ENCODE results near the gene NELL1.

The NELL1 gene

DNA sequence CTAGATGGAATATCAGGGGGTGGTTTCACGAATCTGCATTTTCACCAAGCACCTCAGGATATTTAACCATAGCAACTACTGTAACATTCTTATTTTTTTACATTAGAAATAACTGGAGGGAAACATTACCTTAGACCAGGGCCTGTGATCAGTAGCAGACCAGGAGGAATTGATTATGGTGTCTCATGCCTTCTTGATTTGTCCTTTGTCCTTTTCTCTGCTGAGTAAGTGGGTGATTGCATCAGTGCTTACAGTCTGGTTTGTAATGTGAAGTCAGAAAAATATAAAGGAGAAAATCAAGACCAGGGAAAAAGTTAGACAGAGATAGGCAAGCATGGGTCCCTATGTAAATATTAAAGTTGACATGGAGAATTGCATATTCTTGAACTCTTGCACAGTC lies 703.3 kb downstream of the NELL1 start:
- DNase-seq = no peak

DNA sequence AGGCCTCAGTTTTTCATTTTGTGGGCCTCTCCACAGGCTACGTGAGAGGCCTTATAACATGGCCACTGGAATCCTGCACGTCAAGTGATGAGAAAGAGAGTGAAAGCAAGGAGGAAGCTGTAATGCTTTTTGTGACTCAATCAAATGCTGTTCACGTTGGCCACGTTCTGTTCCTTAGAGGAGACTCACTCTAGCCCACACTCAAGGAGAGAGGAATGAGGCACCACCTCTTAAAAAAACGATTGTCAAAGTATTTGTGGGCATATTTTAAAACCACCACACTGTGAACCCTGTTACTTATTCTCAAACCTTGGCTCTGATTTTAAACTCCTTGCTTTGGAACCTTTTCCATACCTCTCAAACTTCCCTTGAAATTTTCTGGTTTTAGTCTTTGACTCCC lies 705.0 kb downstream of the NELL1 start:
- DNase-seq = no peak

DNA sequence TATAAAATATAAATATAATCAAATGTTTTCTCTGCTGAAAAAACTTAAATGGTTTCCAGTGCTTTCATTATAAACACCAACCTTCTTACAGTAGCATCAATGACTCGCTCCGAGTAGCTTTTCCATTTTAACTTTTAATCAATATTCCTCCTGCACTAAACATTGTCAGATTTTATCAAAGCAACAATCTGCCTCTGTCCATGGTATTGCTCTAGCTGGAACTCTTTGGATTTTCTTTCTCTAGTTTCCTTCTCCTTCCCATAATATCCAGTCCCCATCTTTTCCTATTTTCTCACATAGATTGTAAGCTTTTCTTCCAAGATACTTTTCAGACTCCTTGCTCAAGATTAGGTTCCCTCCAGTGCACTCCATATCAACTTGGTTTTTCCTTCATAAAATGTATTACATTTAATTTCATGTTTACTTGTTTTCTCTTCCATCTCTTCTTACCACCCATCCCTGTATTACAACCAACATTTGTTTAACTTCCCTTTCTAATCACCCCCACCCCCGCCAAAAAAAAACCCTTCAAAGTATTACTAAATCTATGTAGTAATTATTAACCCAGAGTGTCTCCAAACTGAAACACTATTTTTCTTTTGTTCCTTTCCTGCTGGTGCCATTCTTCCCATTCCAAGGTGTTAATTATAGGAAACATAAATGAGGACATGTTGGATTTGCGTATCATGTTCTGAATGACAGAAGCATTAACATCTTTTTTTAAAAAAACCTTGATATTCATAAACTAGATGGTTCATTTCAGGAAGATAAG lies 716.5 kb downstream of the NELL1 start:
- no peak for DNase-seq

DNA sequence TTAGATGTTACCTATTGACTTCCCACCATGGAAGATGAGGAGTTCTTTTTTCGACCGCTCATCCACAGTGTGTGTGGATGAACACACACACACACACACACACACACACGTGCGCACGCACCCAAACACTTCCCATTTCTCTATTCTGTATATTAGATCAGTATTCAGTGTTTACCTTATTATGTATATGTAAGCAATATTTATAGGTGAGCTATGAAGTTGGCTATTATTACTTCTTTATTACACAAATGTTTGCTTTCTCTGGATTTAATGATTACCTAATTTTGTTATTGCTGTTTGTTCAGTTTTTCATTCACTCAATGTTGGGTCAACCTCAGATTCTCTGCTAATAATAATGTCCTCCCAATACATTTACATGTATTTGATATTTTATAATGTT lies 721.0 kb downstream of the NELL1 start:
- DNase-seq = no peak

DNA sequence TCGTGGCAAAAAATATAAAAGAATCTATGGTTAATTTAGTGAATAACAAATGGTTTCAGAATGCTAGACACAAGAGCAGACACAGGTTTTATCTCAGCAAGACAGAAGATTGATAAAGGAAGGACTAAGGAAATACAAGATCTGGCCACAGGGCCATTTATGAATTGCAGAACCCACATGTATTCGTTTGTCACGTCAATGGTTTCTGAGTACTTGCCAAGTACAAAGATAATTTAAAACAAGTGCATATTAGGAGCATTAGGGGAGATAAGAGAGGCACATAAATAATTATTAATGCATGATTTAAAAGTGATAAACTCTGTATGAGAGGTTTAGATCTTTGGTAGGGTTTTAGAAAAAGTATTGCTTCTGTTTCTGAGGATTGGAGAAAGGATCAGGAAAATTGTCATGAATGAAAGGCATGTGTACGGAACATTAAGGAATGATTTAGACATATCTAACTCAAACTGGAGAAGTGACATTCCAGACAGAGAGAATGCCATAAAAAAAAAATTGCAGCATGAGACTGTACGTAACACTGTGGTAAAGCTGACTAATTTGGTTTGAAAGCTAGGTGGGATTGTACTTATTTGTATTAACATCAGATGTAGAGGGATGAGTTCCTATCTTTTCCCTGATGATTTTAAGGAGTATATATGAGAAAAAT lies 727.1 kb downstream of the NELL1 start:
- no peak for DNase-seq

DNA sequence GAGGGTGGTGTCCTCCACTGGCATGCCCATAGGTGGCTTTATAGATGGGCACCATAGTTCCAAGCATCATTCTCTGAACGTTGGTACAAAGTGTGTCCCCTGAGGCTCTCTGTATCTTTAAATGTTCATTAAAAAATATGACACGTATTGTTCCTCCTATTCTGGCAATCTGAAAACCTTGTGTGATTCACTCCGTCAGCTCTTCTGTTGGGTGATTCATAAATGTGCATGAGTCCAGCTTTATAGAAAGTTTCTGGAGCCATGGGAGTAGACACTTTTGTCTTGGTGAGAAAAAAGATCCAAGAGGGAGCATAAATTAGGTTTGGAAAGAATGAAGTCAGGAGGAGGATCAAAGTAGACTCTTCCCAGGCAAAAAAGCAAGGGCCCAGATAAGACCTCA lies 728.8 kb downstream of the NELL1 start:
- no peak for DNase-seq

DNA sequence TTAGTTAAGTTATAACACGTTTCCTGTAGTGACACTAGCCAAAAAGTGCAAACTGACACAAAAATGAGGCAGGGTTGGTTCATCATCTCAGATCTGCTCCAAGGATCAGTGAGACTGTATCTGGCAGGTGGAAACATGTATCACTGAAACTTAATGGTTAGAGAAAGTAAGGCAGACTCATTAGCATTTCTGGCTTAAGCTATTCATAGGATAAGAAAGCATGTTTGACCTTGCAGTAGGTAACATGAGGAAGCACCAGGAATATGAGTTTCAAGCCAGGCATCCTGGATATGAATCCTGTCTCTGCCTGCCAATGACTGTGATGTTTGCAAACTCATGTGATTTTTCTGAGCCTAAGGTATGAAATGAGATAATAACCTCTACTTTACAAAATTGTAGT lies 732.1 kb downstream of the NELL1 start:
- DNase-seq = no peak

DNA sequence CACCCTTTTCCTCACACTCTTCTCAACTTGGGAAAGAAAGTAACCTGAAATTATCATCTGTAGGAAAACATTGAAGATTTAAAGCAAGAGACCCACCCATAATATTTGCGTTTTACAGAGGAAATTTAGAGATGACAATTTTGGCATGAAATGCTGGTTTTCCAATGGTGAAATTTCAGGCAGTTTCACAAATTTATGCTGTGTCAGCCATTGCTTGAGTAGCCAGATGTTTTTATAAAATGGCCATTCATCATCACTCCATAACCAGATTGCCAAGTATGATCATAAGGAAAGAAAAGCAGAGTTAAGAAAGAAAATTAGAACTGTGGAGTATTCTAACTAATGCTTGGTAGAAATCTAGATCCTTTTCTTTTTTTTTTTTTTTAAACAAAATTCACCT lies 732.9 kb downstream of the NELL1 start:
- no peak for DNase-seq

DNA sequence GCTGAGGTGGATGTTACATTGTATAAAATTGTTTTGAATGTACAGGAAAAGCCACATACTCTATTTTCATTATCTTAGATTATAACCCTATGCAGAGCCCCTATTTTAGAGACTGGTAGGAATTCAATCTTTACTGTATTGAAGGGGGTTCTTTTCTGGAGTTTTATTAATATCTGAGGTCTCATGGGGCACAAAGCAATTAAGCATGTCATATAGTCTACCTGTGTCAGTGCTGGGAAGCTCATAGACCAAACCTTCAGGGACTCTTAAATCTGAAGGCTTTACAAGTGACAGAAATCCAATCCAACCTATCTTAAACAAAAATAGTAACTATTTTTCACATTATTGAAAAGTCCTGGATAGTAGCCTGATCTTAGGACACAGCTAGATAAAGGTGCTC lies 733.7 kb downstream of the NELL1 start:
- DNase-seq = no peak

DNA sequence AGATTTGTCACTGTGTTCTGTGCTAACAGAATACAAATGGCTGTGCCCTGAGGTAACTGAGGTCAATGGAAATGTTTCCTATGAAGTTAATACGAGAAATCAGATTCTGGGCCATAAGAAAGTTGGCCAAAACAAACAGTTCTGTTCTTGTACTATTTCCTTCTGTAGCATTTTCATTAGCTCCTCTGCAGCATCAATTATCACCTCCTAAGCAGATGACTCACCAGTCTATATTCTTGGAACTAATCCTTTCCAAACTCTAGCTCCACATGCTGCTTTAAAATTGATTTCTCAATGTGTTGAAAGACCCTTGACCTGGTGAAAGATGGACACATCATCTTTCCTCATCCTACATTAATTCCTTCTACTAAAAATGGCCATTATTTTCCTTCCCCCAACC lies 736.0 kb downstream of the NELL1 start:
- DNase-seq = no peak

DNA sequence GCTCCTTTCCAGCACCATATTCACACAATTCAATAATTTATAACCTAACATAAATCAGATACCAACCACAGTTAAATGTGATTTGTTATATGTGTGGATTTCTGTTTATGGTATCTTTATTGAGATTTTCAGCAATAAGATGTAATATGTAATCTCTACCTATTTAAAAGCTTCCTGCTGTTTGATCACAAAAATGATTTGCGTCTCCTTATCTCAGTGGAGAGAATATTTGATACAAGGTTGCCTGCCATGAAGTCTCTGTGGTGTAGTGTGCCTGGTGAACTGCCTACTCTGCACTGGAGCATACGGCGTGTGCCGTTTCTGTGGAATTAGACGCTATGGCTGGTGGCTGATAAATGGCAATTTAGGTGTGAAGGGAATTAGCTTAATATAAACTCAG lies 741.1 kb downstream of the NELL1 start:
- DNase-seq = no peak

DNA sequence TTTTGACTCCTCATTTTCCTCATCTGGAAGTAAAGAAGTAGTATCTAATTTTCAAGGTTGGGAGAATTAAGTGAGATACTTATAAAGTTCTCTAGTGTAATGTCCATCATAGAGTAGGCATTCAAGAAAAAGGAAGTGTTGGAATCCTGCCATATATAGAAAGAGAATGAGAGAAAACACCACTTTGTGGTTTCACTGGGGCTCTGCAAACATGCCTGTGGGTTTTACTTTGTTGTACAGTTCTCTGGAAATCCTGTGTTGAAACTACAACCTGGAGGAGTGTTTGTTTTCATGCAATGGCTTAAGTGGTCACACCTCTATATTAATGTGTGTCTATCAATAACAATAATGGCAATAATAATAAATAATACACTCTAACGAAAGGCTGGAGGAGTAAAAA lies 741.7 kb downstream of the NELL1 start:
- DNase-seq = no peak

DNA sequence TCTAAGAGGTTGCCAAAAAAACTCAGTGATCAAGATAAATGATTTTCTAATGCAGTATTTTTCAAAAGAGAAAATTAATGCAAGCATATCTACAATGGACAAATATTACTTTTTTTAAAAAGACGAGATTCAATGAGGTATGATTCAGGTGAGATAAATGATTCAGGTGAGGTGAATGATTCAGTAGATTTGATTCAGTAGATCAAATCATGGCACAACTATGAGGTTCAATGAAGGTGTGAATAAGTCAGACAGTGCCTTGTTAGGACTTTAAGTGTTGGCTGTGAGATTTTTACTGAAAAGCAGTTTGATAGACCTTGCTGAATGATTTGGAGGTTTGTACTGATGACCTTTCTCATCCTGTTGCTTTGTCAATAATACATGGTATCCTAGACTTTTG lies 742.2 kb downstream of the NELL1 start:
- no peak for DNase-seq

DNA sequence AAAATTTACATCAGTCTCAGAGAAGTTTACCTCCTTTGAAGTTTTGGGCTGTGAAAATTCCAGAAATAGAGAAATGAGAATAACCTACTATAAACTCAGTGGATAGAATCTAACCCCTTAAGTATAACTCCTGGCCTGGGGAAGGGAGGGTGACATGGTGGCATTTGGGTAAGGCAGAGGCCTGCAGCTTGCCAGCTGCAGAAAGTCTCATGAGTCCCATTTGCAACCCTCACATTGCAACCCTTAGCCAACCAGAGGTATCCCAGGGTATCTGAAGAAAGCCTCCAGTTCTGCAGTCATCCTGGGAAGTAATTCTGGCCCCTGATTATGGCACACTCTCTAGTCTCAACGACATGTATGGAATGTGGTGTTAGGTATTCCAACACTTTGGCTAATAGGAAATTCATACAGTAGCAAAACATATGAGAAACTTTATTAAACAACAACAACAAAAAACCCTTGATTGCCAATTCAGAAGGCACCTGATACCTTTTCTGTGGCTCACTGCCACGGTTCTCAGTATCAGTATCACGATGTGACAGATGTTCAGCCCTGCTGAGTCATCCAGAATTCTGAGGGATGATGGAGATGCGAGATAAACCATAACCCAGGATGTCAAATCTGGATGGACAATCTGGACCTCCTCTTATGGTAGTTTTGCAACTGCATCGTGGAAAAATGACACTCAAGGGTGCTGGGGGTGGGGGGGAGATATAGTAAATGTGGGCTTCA lies 743.4 kb downstream of the NELL1 start:
- no peak for DNase-seq

DNA sequence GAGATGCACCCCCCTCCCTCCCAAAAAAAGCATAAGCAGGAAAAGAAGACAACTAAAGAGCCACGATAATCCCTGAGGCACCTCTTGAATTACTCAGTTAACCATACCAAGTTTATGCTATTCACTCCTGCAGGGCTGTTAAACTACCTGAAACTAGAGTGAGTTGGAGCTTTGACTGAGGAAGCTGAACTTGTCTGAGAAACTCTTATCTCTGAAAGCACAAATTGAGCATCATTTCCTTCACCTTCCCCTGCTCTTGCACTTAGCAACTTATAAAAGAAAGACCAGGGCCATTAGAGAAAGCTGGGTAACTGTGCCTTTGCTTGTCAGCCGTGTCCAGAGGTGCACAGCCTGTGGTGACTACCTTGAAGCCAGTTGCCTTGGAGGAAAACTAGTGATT lies 745.6 kb downstream of the NELL1 start:
- DNase-seq = no peak

DNA sequence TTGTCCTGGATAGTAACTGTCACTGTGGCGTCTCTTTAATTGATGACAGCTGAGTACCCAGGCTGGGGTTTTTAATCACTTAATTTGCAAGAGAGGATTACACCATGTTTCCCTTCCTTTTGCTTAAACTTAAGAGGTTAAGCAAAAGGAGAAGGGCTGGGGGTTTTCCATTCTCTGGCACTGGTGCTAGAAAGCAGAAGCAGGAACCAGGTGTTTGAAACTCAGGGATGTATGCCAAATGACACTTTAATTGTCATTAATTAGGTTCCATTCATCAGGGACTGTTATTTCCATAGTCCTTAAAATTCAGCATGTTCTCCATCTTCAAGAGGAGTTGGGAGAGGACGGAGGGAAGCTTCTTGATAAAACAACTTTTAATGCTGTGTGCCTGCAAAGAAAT lies 746.2 kb downstream of the NELL1 start:
- no peak for DNase-seq

DNA sequence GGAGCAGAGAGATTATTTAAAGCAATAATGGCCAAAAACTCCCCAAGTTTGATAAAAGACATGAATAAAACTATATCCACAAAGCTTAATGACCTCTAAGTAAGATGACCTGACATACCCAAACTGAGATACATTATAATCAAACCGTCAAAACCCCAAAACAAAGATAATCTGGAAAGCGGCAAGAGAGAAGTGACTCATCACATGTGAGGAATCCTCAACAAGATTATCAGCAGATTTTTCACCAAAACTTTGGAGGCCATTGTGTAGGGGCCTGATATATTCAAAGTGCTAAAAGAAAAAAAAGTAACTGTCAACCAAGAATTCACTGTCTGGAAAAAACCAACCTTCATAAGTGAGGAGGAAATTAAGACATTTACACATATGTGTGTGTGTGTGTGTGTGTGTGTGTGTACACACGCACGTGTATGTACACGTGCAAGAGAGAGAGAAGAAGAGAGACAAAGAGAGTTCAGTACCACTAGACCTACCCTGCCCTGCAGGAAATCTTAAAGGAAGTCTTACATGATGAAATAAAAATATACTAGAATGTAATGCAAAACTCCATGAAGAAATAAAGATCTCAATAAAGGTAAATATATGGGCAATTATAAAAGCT lies 752.4 kb downstream of the NELL1 start:
- no peak for DNase-seq

DNA sequence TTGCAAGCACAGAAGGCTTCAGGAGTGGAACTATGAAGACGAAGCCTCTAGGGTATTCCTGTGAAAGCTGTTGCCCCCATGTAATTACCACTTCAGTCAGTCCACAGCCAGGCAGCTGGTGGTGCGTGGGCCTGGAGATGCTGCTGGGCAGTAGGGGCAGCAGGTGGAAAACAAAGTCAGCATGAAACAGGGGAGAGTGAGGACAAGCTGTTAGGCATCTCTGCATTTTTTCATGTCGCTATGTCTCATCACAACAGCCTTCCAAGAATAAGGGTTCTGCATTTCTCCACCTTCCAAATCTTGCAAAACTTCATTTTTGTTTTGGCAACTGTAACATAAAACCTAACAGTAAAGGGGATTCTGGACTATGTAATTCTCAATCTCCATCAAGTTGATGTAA lies 757.5 kb downstream of the NELL1 start:
- DNase-seq = no peak

DNA sequence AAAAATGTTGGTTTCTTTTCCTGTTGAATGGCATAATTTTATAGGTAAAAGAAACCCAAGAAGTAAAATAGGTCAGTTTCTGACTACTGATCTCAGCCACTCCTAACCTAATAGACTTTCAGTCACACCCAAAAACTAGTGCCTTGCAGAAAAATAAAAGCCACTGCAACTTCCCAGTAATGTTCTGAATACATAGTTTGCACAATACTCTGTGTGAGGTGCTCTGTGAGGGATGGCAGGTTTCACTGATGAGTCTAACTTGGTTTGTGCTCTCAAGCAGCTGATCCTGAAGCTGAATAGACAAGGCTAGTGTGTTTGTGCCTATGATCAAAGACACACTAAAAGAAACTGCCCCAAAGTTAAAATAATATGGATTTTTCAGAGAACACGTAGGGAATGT lies 758.3 kb downstream of the NELL1 start:
- no peak for DNase-seq

DNA sequence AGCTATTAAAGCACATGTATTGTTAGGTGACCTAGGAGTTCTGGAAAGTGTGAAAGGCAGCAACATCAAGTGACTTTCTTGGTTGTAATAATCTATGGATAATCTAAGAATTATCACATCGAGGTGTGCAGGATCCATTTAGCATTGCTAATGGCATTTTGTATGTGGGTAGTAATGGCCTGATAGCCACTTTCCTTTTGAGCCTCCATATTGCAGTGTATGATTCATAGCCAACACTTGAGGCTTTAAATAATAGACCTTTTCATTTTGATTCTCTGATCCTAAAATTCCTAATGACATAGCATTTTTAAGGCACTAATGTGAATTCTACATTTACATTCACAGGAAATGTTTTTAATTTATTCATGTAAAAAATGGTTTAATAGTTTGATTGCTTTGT lies 759.4 kb downstream of the NELL1 start:
- no peak for DNase-seq

DNA sequence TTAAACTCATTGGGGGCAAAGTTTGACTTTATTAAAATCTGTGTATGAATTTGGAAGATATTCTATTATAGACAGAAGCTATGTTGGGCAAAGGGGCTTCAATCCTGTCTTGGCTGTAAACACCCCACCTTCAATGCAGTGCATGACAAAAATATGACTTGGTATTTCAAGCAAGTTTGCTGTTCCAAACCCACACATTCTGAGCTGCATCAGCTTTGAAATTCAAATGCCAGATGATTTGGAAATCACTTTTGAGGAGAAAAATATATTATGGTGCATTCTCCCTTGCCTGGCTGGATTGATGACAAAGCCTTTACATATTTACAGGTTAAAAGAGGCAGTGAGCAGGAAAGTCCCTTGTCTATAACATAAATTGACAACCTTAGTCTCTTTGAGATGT lies 760.0 kb downstream of the NELL1 start:
- no peak for DNase-seq

DNA sequence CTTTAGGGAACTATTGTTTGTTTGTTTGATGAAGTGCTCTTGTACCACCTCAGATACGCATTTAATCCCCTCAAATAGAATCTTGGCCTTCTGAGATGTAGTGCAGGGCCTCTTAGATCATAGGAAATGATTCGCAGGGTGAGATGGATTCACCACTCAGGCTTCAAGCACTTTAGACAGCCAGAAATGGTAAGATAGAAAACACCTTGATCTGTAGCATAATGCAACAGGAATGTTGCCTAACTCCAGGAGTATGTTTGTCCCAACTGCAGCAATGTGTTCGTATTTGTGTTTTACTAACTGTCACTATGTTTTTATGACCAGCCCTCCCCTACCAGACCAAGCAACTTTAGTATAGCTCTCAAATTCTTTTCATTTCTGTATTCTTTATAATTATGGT lies 761.2 kb downstream of the NELL1 start:
- DNase-seq = no peak

DNA sequence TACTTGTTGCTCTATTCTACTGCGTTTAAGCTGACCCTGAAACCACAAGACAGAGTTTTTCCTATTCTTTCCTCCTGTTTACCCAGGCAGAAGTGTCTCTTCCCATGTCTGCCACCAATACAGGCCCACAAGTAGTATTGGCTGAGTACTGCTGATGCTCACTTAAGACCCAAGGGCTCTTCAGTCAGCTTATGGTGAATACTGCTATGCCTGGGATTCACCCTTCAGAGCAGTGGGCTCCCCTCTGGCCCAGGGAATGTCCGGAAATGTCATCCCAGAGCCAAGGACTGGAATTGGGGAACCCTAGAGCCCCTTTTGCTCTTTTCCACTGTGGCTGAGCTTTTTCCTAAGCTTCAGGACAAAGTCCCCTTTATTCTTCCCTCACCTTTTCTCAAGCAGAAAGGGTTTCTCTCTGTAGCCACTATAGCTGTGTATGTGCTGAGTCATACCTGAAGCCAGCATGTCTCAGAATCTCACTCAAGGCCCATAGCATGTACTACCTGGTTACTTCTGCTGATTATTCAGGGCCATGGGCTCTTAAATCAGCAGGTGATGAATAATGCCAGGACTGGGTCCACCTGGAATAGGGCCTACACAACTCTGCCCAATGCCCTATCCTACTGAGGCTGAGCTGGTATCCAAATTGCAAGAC lies 777.7 kb downstream of the NELL1 start:
- DNase-seq = no peak

All from right hindlimb (tissue), 1 donor.